HuH-7.5 (cell line): ENCODE results near the gene CNTNAP2.

Source experiments
- DNase-seq: peaks from one replicate; pipeline ENCODE4 v3.0.0; 2011; ENCODE audit warnings: low spot score

CNTNAP2 gene

GRCh38 chr7:146591976-146592375 is 475.4 kb downstream of the CNTNAP2 start:
- DNase-seq: no peak

GRCh38 chr7:146606628-146607027 is 490.0 kb downstream of the CNTNAP2 start:
- no peak for DNase-seq

- no peak for DNase-seq
Measured at GRCh38 chr7:146619641-146620040, 503.0 kb downstream of the CNTNAP2 start.

GRCh38 chr7:146626912-146627311 is 510.3 kb downstream of the CNTNAP2 start:
- DNase-seq: no peak

DNA sequence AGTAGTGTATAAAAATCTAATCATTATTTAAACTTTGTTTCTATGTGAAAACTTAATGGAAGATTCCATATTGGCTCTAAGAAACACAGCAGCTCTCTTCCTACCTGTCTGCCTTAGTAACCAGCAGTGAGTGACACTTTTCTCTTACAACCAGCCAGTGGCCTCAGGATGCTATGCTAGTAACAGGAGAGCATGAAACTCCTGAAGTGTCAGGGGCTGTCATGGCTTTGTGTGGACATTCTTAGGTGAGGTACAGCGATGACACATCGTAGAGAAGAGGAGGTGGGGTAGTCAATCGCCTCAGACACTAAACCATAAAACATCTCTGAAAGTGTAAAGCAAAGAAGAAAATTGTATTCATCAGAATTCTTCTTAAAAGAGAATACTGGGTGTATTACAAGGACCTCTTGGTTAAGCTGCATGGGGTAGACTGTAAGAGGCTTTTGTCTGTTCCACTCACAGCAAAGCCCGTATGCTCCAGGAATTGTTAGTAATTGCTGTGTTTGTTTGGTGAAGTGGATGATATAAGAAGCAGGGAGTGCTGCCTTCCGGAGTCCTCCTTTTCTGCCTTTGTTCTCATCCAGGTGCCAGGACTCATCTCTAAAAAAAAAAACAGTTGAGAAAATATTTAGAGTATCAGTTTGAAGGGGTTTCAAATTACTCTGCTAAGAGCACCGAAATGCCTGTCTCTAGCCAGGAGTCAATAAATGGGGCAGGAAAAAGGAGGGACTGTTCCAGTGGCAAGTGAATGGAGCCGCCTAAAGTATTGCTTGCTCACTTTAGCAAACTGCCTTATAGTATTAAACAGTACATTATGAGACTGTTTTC is 518.8 kb downstream of the CNTNAP2 start:
- DNase-seq: no peak

GRCh38 chr7:146636033-146636356 is 519.4 kb downstream of the CNTNAP2 start:
- DNase-seq: no peak

DNA sequence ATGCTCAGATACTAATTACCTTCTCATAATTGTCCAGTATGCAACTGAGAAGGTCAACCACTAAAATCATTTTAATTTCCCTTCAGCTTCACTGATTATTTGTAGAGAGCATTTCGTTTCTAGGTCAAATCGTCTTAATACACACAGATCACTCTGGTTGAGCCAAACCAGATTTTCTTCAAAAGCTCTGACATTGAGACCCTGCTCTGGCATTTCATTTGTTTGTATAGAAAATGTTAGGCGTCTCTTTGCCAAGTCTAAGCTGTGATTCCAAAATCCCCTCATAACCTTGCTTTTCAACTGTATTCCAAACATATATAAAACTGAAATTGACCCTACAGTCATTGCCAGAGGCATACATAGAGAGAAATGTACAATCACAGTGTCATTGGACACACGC is 520.0 kb downstream of the CNTNAP2 start:
- DNase-seq: no peak

- DNase-seq: no peak
Measured at GRCh38 chr7:146639291-146639690, 522.7 kb downstream of the CNTNAP2 start.

GRCh38 chr7:146641491-146641890 is 524.9 kb downstream of the CNTNAP2 start:
- no peak for DNase-seq

DNA sequence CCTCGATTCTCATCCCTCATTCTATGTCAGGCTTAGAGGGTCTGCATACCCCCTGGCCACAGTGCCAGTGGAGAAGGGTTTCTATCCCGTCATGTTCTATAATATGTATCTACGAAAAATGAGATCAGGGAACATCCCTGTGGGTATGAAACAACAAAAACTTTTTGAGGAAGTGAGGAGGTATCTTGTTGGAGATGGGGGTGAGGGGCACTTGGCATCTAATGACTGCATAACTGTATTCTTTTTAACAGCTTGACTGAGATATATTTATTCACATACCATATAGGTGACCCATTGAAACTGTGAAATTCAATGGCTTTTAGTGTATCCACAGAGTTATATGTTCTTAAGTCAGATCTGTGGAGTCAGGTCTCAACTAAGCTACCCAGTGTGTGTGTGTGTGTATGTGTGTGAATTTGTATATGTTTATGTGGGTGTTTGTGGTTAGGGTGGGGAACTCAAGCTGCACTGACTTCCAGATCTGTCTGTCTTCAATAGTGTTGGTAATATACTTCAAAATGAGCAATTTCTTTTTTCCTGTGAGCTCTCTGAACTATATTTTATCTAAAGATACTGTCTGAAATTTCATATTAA is 528.9 kb downstream of the CNTNAP2 start:
- DNase-seq: no peak

DNA sequence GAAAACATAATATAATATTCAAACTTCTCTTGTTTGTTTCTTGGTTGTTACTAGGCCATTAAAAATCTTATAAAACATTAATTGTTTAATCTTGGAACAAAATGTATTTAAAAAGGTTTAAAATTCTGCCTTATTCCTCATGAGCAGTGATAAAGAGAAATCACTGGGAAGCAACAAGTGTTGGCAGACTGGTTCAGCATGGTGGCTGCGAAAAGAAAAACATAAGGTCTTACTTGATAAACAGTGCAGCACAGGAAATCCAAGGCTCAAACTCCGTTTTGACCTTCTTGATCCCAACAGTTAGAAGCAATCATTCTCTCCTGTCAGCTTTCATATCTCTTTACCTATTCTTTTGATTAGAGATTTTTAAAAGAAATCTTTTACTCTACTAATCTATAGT is 530.8 kb downstream of the CNTNAP2 start:
- DNase-seq: no peak

DNA sequence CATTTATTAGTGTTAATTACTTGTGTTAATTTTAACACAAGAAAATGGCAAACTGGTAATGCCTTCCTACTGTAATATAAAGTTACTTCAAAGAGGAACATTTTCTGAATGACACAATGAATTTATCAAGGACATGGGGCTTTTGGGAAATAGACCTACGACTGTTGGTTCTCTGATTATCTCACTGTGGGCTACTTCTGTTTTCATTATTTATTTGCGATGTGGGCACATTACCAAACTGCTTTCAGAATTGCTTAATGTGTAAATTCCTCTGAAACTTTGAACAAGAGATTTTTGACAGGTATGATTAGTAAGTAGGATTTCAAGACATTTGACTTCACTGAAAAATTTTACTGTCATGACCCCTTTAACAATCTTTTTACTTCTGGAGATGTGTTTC is 535.6 kb downstream of the CNTNAP2 start:
- no peak for DNase-seq

- DNase-seq: no peak
Measured at GRCh38 chr7:146654048-146654447, 537.4 kb downstream of the CNTNAP2 start.

GRCh38 chr7:146655928-146656797 is 539.6 kb downstream of the CNTNAP2 start:
- no peak for DNase-seq

GRCh38 chr7:146656988-146657387 is 540.4 kb downstream of the CNTNAP2 start:
- no peak for DNase-seq

DNA sequence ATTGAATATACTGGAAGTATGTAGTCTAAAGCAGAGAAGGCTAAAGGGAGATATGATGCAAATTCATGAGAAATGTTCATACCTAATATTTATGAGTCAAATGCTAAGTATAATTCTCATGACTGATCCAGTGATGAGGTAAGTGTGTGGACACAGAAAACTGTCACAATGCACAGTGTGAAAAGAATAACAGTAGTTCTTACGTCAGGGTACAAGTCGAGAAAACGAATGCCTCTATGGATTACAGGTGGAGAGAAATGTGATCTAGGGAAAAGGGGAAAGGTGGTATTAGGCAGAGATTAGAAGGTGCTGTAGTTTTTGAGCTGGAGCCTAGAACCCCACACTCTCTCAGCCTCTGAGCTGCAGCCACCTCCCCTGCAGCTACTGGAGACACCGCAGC is 542.0 kb downstream of the CNTNAP2 start:
- no peak for DNase-seq

GRCh38 chr7:146659732-146660131 is 543.1 kb downstream of the CNTNAP2 start:
- DNase-seq: no peak

- no peak for DNase-seq
Measured at GRCh38 chr7:146660839-146661238, 544.2 kb downstream of the CNTNAP2 start.

GRCh38 chr7:146661435-146661834 is 544.8 kb downstream of the CNTNAP2 start:
- DNase-seq: no peak

DNA sequence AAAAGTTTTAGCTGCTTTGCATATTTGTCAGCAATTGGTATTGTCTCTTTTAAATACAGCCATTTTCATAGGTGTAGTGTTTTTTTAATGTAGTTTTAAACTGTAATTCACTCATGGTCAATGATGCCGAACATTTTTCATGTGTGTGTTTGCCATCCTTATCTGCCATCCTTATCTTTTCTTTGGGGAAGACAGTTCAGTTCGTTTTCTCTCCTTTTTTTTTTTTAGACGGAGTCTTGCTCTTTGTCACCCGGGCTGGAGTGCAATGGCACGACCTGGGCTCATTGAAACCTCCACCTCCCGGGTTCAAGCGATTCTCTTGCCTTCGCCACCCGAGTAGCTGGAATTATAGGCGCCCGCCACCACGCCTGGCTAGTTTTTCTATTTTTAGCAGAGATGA is 545.3 kb downstream of the CNTNAP2 start:
- DNase-seq: no peak

GRCh38 chr7:146665023-146665422 is 548.4 kb downstream of the CNTNAP2 start:
- no peak for DNase-seq

GRCh38 chr7:146670532-146670931 is 553.9 kb downstream of the CNTNAP2 start:
- DNase-seq: no peak

DNA sequence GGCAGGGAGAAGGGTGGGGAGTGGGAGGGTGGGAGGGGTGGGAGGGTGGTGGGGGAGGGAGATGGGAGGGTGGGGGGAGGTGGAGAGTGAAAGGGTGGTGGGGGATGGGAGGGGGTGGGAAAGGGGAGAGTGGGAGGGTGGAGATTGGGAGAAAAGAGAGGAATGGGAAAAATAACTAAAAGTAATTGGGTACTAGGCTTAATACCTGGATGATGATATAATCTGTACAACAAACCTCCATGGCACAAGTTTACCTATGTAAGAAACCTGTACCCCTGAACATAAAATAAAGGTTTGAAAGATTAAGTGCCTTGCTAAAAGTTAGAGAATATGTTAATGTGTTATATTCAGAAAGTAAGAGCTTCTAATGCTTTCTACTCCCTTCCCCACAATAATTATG is 564.9 kb downstream of the CNTNAP2 start:
- DNase-seq: no peak
